GM18519 (cell line): ENCODE measurements around the gene TENM4.

Experiments
- ATAC-seq: cut with Tn5 transposase; IDR thresholded peaks from one replicate; pipeline ENCODE4 v1.9.1; 2021; ENCODE audit warnings: mild to moderate bottlenecking, moderate library complexity; ENCODE audit not compliant: unreplicated experiment, low FRiP score

The TENM4 gene

DNA sequence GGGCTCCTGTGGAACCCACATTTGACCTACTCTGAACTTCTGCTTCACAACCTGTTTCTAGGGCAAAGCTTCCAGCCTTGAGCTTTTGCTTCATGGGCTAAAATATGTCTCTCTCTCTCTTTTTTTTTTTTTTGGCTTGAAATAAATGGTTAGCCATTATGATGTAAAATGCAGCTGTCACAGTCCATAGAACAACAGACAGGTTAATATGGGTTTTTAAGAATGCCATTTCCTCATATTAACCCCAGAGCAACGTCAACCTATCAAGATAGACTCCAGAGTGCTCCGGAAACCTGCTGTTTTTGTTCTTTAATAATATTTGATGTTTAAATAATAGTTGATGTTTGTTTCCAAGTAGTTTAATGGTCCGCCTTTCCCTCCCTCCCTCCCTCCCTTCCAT is 285.6 kb downstream of the TENM4 start:
- no peak for ATAC-seq

DNA sequence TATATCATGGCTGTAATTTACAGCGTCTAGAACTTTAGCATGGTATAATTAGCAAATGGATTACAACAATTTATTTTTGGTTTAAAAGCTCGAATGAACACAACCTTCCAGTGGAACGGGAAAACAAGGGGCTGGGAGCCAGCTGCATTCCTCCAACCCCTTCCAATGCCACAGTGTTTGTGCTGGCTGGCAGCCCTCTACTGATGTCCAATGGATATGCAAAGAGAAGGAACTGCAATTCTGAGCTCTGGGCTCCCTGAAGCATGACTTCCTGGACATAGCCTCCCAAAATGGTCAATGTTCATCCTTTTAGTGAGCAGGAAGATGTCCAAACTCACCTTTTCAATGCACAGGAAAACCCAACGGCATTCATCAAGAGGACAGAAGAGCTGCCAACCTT is 288.3 kb downstream of the TENM4 start:
- no peak for ATAC-seq

DNA sequence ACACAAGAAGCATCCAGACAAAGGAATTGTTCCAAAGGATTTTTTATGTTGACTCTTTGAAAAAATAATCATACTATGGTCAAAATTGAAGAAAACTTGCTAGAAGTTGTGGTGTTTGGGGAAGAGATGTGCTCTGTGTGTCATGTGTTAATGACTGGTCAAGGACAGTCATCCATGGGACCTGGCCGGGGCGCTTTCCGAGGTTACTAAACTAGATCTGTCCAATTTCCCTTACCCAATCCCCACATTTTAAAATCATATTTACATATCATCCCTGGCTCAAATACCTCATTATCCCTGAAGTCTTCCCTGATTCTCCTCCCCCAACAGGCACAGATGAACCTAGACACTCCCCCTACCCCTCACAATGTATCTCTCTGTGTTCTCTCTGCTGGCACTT is 289.4 kb downstream of the TENM4 start:
- no peak for ATAC-seq

DNA sequence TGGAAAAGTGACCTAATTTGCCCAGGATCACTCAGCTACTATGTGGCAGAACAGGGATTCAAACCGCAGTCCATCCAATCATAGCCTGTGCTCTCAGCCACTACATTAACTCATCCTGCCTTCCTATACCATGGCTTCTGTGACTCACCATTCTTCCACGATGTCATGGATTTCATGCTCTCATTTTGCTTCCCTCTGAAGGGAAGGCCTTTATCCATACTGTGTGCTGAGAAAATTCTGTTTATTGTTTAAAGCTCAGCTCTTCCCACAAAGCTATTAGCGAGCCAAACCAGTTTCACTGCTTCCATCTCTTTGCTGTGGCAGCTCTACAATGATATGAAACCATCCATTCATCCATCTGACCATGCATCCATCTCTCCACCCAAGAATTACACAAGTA is 289.9 kb downstream of the TENM4 start:
- ATAC-seq: no peak

DNA sequence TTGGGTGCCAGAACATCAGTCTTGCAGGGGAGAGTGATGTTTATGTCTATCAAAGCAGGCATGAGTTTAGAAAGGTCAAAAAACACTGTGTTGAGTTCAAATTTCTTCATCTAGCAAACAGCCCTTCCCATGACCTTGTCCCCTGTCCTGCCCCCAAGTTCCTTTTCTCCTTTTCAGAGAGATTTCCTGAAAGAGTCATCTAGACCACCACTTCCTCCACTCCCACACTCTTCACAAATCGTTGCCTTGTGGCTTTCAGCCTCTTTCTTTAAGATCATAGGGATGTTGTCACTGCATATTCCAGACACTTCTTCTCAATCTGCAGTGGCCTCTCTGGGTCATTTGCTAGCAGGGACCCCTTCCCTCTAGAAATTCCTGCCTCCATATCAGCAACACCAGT is 290.5 kb downstream of the TENM4 start:
- no peak for ATAC-seq

DNA sequence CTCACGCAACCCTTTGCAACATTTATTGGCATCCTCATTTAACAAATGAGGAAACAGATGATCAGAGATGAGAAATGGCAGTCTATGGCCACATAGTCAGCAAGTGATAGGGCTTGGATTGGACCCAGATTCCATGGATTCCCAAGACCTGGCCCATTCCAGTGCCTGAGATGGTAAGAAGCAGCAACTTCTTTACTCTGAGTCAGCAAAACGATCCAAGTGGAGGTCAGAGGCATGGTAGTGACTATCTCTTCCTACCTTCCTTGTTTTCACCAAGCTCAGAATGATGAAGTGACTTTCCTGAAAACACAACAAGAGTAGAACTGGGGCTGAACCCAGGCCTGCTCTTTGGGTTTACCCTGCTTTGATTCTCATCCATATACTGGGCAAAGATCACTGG is 293.1 kb downstream of the TENM4 start:
- ATAC-seq: no peak

DNA sequence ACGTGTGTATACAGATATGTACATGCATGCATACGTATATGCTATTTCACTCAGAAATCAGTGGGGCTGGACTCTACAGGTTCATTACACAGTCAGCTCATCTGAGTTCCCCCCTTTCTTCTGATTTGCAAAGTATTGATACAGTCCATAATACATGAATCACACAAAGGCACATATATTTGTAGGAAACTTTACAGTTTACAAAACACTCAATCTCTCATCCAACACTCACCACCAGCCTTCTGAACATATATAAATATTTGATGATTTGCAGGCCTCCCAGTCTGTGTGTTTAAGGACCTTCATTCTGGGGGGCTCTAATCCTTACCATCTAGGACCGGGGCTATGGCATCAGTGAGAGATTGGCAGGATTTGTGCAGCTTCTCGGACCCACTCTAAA is 293.8 kb downstream of the TENM4 start:
- no peak for ATAC-seq

DNA sequence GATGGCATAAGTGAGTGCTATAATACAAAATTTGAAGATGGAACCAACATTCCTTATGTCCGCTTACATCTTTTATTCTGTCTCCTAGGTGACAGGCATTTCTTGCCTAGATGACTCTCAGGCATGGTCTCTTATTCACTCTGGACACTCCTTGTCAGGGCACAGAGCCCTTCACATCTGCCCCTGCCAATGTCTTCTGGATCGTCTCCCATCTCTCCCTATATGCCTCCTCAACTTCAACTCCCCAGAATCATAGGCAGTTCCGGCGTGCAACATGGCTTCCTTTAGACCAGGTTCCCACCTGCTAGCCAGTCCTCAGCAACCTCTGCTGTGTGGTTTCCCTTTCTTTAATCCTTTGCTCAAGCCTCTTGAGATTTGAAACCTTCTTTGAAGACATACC is 300.9 kb downstream of the TENM4 start:
- no peak for ATAC-seq

DNA sequence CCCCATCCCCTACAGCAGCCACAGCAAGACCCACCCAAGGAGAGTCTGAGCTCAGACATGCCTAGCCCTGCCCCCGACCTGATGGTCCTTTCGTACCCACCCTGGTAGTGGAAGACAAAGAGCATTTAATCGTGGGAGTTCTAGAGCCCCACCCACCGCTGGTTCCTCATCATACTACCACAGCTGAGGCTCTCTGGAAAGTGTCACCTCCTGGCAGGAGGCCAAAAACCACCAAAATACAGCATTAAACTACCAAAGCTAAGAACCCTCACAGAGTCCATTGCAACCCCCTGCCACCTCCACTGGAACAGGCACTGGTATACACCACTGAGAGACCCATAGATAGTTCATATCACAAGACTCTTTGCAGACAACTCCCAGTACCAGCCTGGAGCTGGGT is 311.1 kb downstream of the TENM4 start:
- no peak for ATAC-seq

DNA sequence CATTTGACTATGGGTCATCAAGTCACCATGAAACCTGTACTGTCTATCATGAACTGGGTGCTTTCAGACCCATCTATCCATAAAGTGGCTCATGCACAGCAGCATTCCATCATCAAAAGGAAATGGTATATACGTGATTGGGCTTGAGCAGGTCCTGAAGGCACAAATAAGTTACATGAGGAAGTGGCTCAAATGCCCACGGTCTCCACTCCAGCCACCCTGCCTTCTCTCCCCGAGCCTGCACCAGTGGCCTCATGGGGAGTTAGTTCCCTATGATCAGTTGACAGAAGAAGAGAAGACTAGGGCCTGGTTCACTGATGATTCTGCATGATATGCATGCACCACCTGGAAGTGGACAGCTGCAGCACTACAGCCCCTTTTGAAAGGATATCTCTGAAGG is 312.5 kb downstream of the TENM4 start:
- no peak for ATAC-seq

DNA sequence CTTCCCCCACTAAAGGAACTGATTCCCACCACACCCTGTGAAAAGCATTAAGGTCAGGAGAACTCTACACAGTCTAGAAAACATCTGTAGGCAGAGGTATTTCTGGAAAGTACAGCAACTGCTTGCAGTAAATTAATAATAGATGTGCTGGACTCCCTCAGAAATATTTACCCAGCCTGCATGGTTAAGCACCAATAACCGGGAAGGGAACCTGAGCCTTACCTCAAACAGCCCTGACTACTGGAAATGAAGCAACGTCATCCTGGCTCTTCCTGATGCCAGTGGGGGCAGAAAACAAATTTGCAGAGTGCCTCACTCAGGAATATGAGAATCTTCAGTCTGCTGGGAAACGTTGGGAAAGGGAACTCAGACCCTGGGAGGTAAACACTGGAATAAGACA is 318.1 kb downstream of the TENM4 start:
- no peak for ATAC-seq

DNA sequence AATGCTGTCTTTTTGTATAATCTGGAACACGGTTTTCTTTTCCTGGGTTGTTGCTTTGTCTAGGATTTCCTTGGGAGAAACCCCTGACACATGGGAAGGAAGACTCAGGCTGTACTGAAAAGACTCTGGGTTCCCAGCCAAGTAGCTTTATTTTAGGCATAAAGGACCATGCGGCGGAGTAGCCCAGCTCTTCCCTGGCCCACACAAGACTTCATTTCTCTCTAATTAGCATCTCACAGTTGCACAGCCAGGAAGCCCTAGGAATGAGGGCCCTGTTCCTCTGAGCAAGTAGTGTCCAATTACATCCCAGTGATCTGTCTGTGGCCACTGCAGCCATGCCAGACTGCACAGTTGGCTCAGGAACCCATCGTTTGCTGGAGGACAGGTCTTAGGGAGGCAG is 319.5 kb downstream of the TENM4 start:
- ATAC-seq: no peak

DNA sequence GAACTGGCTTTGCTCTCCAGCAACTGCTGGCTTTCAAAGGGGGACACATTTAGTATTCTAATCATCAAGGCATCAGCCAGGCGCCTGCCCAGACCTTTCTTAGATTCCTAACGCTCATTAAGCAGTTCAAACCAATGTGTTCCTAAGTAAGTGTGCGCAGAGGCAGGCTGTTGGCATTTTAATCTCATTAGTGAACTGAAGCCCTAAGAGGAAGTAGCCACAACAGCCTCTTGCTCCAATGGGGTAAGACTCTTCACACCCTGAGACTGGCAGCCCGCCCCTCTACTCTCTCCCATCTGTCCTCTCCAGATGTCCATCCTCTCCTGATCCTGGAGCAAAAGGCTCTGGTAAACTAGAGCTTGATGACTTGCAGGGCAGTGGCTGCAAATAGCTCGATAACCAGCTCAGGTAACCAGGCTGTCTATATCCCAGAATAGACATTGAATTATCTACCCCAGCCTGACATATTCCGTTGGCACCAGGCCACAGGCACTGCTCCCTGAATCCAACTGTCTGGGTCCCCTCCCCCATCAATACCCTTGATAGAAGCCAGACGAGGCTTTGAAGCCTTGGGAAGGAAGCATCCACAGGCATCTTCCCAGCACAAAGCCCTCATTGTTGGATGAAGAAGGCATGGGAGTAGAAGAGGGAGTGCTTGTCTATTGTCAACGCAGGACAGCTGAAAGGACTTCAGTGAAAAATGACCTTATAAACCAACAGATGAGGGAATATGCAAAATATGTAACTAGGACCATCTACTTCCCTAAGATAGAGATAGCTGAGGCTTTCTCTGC is 321.1 kb downstream of the TENM4 start:
- no peak for ATAC-seq

DNA sequence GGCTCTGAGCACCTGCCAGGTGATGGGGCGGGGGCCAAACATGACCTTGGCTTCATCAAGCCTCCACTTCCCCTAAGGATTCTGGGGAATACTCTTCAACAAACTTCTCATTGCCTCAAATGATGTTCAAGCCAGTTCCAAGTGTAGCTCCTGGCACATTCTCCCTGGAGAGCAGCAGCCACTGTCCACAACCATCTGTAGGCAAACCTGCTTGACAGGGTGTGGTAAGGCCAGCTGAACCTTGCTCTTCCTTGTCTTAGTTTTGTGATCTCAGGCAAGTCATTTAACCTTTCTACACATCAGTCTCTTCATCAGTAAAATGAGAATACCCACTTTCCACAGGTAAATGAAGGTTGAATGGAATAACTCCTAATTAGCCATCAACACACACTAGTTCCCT is 323.3 kb downstream of the TENM4 start:
- no peak for ATAC-seq

DNA sequence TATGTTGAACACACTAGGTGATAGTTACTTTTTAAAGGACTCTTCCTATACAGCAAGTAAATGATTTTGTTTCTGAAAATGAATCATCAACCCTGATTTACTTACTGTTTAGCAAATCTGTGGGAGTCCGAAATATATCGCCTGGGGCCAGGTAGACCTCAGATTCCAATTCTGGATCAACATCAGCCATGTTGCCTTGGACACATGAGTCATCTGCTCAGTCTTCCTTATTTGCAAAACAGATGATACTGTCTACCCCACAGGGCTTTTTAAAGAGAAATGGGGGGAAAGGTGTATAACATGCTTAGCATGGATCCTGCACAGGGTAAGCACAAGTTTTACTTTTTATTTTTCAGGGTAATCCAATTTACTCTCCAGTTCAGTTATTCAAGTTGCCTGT is 324.2 kb downstream of the TENM4 start:
- no peak for ATAC-seq

DNA sequence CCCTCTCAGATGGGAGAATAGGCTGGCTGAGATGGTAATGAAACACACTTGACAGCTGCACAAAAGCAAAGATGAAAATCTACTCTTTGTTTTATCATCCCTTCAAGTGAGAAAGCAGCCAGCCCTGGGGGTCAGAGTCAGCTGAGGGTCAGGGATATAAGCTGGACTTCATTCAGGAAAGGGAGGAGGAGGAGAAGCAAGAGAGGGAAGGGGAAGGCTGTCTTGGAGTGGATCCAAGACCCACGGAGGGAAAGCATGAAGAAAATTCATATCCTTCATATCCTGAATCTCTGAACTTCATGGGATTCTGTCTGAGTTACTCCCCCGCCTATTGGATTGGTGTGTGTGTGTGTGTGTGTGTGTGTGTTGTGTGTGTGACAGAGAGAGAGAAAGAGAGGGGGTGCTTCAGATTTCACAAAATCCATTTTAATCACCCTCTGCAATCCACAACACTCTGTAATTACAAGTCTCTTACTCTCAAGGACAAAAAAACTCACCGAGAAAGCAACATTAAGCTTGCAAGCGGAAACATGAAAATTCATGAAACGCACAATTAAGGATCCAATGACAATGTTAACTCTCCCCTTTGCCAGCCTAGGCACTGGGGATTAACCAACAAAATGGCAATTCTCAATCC is 327.7 kb downstream of the TENM4 start:
- ATAC-seq: no peak

DNA sequence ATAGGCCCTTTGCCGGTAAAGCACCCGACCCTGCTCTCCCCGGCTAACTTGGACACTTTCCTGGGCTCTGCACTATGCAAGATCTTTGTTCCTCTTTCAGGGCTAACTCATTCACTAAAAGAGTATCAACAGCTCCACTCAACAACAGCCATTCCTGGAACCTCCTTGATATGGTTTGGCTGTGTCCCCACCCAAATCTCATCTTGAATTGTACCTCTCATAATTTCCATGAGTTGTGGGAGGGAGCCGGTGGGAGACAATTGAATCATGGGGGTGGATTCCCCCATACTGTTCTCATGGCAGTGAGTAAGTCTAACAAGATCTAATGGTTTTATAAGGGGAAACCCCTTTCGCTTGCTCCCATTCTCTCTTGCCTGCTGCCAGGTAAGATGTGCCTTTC is 330.0 kb downstream of the TENM4 start:
- ATAC-seq: no peak

DNA sequence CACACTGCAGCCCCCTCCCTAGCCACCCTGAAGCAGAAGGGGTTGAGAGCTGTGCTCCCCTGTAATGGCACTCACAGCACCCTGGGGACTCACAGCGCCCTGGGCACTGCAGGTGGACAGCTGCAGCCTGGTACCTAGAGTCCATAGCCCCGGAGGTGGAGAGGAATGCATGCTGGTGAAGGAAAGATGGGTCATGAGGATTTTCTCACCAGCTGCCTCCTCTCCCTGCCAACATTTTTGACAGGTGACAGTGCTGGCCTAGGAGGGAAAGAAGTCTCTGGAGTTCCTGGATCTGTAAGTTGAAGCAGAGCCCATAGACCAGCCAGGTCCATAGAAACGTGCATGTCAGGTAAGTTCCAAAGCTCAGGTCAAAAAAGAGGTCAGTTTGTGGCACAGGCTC is 330.5 kb downstream of the TENM4 start:
- no peak for ATAC-seq

DNA sequence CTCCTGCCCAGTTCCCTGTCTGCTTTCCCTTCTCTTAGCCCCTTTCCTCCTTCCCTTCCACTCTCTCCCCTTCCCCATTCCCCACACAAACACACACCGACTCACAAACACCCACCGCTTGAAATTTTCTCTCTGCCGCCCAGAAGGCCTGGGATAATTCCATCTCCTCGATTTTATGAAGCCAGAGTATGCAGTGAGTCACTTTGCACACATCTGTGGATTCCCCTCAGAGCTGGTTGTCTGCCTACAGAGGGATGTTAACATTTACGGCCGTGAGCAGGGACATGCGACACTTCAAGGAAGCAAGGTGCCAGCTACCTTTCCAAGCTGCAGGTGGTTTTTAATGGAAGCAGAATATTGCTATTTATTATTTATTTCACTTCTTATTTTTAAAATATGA is 332.0 kb downstream of the TENM4 start:
- ATAC-seq: no peak

DNA sequence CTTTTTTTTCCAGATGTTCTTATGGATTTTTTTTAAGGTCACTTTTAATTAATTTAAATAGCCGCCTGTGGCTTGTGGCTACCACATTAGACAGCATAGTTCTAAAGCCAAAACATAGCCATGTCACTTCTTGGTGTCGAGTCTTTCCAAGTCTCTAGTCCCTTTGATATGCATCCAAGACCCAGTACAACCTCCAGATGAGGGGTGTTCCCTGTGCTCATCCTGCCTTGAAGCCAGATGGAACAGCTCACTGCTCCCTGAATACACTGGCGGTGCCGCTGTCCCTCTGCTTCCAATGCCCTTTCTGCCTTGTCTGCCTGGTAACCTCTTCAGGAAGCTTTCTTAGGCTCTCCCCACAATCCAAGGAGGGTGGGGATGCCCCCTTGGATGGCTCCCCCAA is 338.0 kb downstream of the TENM4 start:
- ATAC-seq: no peak

DNA sequence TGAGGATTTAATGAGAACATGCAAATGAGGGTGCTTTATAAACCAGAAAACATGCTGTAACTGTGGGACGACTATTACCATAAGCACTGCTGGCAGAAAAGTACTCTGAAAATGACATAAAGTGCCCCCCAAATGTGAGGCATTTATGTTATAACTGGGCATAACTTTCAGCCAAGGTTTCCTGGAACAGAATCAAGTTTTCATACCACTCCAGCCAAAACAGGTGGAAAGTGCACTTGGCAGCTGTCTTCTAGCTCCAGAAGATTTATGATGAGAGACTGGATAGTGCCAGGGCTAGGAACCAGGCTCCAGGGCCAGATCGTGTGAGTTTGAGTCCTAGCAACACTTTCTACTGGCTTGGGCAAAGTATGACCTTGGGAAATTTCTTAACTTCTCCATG is 339.2 kb downstream of the TENM4 start:
- no peak for ATAC-seq

DNA sequence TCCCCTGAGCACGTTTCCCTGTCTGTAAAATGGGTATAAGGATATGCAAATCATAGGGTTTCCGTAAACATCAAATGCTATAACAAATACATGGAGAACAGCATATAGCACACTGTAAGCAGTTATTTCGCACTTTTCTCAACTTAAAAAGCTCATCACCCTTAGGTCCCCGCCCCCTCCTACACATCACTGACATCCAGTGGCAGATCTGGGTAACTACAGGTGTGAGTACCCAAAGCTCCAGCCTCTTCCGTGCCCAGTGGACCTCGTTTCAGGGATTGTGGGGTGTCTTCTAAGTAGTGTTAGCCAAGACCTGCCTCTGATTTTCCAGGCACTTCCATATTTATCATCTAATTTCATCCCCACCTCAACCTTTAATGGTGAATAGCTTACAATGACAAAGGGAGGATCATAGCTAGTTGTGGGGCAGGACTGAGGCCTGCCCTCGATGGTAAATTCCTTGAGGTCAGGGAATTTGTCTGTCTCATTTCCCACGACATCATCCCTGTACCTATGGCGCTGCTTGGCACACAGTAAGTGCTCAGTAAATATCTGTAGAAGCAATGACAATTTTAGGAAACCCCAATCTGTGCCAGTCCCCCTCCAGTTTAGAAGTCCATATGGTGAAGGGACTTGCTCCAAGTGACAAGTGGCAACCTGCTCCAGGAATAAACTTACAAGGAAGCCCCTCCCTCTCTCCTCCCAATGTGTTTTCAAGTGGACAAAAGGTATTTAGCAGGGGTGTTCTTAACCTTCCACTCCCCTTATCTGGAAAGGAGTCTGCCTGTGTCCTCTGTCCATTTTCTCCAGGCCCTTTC is 340.5 kb downstream of the TENM4 start:
- ATAC-seq: peak; percentile 90
